Measurements from ENCODE around the gene SYNJ2.

SYNJ2 gene

GRCh38 chr6:158014505-158015187, 33.0 kb downstream of the SYNJ2 start:
- no peak overlapping the region for H3K4me3 ChIP-seq (ENCODE audit: low read length)
- TF ChIP-seq ZNF274 (IDR thresholded peaks at IDR 0.05; ENCODE audit: low read depth, low read length) = no peak

GRCh38 chr6:158015188-158015506, 33.5 kb downstream of the SYNJ2 start:
- H3K4me3 ChIP-seq (ENCODE audit: low read length) = no peak overlapping the region
- TF ChIP-seq ZNF274 (IDR thresholded peaks at IDR 0.05; ENCODE audit: low read depth, low read length) = no peak

- no peak overlapping the region for H3K4me3 ChIP-seq (ENCODE audit: low read length)
- no peak for TF ChIP-seq ZNF274 (IDR thresholded peaks at IDR 0.05; ENCODE audit: low read depth, low read length)
Observed at GRCh38 chr6:158016571-158017383, 35.1 kb downstream of the SYNJ2 start.

- no peak overlapping the region for H3K4me3 ChIP-seq (ENCODE audit: low read length)
- no peak for TF ChIP-seq ZNF274 (IDR thresholded peaks at IDR 0.05; ENCODE audit: low read depth, low read length)
Observed at GRCh38 chr6:158017621-158018040, 36.0 kb downstream of the SYNJ2 start.

- TF ChIP-seq ZNF274 (IDR thresholded peaks at IDR 0.05; ENCODE audit: low read depth, low read length) = no peak
- no peak overlapping the region for H3K4me3 ChIP-seq (ENCODE audit: low read length)
Observed at GRCh38 chr6:158018041-158018771, 36.5 kb downstream of the SYNJ2 start.

GRCh38 chr6:158018851-158019361, 37.2 kb downstream of the SYNJ2 start:
- no peak for TF ChIP-seq ZNF274 (IDR thresholded peaks at IDR 0.05; ENCODE audit: low read depth, low read length)
- H3K4me3 ChIP-seq (ENCODE audit: low read length) = no peak overlapping the region

- H3K4me3 ChIP-seq (ENCODE audit: low read length) = no peak overlapping the region
- TF ChIP-seq ZNF274 (IDR thresholded peaks at IDR 0.05; ENCODE audit: low read depth, low read length) = no peak
Observed at GRCh38 chr6:158019416-158019815, 37.8 kb downstream of the SYNJ2 start.

GRCh38 chr6:158020272-158020711, 38.6 kb downstream of the SYNJ2 start:
- TF ChIP-seq ZNF274 (IDR thresholded peaks at IDR 0.05; ENCODE audit: low read depth, low read length) = no peak
- no peak overlapping the region for H3K4me3 ChIP-seq (ENCODE audit: low read length)

GRCh38 chr6:158020811-158021210, 39.1 kb downstream of the SYNJ2 start:
- no peak overlapping the region for H3K4me3 ChIP-seq (ENCODE audit: low read length)
- no peak for TF ChIP-seq ZNF274 (IDR thresholded peaks at IDR 0.05; ENCODE audit: low read depth, low read length)

GRCh38 chr6:158021376-158021775, 39.7 kb downstream of the SYNJ2 start:
- H3K4me3 ChIP-seq (ENCODE audit: low read length) = no peak overlapping the region
- no peak for TF ChIP-seq ZNF274 (IDR thresholded peaks at IDR 0.05; ENCODE audit: low read depth, low read length)

GRCh38 chr6:158021814-158022748, 40.4 kb downstream of the SYNJ2 start:
- TF ChIP-seq ZNF274 (IDR thresholded peaks at IDR 0.05; ENCODE audit: low read depth, low read length) = no peak
- H3K4me3 ChIP-seq (ENCODE audit: low read length) = no peak overlapping the region

GRCh38 chr6:158022749-158023596, 41.3 kb downstream of the SYNJ2 start:
- no peak overlapping the region for H3K4me3 ChIP-seq (ENCODE audit: low read length)
- no peak for TF ChIP-seq ZNF274 (IDR thresholded peaks at IDR 0.05; ENCODE audit: low read depth, low read length)

- no peak for TF ChIP-seq ZNF274 (IDR thresholded peaks at IDR 0.05; ENCODE audit: low read depth, low read length)
- H3K4me3 ChIP-seq (ENCODE audit: low read length) = no peak overlapping the region
Observed at GRCh38 chr6:158023597-158023939, 41.9 kb downstream of the SYNJ2 start.
